AG04449 (cell line): ENCODE measurements around the gene FHIT.

ENCODE experiments used
- CTCF ChIA-PET: fragments of 350-600 bp; formaldehyde crosslinking; extraction: SDS; loops from one replicate; lab custom pipeline; 2021; ENCODE audit warnings: antibody characterized with exemption; lab: Yijun Ruan, JAX
- POLR2A ChIA-PET: fragments of 400-600, 350-600 bp; formaldehyde crosslinking; extraction: SDS; loops from one replicate; lab custom pipeline; 2020; ENCODE audit warnings: antibody characterized with exemption, inconsistent platforms; lab: Yijun Ruan, JAX
- DNase-seq: peaks from one replicate; pipeline ENCODE4 v3.0.0-alpha.2; 2010; ENCODE audit warnings: low read depth, low spot score
- H3K4me3 ChIP-seq: 2 replicates; pipeline ENCODE4 v1.5.1; 2011; ENCODE audit warnings: low read depth, mild to moderate bottlenecking, control low read depth, low read length
- TF ChIP-seq, protein P1 (sequence below): IDR thresholded peaks from one replicate; pipeline ENCODE4 v1.5.1; 2011; ENCODE audit warnings: mild to moderate bottlenecking, moderate library complexity, low read length, control low read depth, inconsistent platforms; ENCODE audit not compliant: insufficient read depth; ENCODE audit errors: missing control alignments

FHIT gene

DNA sequence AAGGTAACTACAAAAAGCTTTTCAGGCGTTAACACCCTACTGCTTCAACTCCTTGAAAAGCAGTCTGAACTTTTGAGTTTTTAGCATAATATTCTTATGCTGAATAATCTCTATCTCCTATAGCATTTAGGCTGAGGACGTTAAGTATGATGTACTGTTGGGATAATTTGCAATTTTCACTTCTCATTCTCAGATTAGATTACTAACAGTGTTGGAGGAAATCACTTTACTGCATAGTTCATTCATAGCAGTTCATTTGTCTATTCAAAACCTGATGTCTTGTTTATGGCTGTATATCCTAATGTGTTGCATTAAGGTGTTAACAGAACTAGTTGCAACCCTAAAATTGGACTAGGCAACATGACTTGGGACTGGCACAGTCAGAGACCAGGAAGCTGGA lies 983.1 kb downstream of the FHIT start:
- ChIA-PET CTCF (no interaction called here), POLR2A (no interaction called here)

DNA sequence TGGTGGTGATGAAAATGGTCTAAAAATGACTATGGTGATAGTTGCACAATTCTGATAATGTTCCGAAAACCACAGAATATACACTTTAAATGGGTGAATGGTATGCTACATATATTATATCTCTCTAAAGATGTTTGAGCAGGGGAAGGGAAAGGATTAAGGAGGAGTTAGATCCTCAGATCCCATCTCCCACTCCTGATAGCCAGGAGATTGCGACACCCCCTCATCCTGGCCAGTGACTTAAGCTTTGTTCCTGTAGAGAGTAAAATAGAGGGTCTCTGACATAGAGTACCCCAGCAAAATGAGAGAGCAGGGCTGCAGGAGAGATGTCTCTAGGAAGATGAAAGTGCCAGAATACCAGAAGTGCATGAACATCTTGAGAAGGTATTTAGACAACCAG lies 984.8 kb downstream of the FHIT start:
- POLR2A ChIA-PET: no interaction called here
- CTCF ChIA-PET: interaction anchor here (1.5 kb wide), 1 partner anchor 10 kb away, joined by 4 read pairs; no protein-coding TSS in a partner anchor

More for the DNA sequence above, 983.1 kb downstream of the FHIT start:
- no peak for DNase-seq
- no peak overlapping the region for H3K4me3 ChIP-seq
- TF ChIP-seq, protein P1, sequence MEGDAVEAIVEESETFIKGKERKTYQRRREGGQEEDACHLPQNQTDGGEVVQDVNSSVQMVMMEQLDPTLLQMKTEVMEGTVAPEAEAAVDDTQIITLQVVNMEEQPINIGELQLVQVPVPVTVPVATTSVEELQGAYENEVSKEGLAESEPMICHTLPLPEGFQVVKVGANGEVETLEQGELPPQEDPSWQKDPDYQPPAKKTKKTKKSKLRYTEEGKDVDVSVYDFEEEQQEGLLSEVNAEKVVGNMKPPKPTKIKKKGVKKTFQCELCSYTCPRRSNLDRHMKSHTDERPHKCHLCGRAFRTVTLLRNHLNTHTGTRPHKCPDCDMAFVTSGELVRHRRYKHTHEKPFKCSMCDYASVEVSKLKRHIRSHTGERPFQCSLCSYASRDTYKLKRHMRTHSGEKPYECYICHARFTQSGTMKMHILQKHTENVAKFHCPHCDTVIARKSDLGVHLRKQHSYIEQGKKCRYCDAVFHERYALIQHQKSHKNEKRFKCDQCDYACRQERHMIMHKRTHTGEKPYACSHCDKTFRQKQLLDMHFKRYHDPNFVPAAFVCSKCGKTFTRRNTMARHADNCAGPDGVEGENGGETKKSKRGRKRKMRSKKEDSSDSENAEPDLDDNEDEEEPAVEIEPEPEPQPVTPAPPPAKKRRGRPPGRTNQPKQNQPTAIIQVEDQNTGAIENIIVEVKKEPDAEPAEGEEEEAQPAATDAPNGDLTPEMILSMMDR: no peak

DNA sequence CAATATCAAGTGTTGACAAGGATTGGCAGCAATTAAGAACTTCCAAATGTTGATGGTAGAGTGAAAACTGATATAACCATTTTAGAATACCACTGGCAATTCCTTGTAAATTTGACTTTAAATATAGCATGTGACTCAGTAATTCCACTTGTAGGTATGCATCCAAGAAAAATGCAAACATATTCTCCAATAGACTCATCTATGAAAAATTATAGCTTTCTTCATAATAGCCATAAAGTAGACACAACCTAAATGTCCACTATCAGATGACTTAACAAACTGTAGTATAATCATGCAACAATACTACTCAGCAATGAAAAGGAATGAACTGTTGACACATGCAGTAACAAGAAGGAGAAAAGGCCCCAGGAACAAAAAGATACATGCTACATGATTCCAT lies 988.1 kb downstream of the FHIT start:
- H3K4me3 ChIP-seq: no peak overlapping the region
- POLR2A ChIA-PET: no interaction called here
- CTCF ChIA-PET: no interaction called here
- TF ChIP-seq, protein P1: no peak
- no peak for DNase-seq

More for the DNA sequence above, 984.8 kb downstream of the FHIT start:
- TF ChIP-seq, protein P1: no peak
- no peak for DNase-seq
- no peak overlapping the region for H3K4me3 ChIP-seq

DNA sequence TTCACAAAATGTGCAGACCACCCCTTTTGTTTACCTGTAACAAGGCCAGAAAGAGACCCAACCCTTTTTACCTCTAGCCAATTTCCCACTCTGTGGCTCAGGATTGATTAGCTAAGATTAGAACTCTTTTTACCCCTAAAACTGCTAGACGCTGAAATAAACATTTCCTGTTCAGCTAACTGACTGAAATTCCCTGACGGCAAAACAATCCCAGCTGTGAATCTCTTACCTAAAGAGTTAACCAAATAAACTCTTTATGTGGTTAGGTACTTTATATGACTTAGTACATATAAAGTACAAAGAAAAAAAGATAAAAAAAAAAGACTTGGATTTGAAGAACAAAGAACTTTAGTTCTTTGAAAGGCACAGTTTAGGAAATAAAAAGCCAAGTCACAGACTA lies 988.7 kb downstream of the FHIT start:
- DNase-seq: no peak
- ChIA-PET POLR2A (no interaction called here), CTCF (no interaction called here)
- TF ChIP-seq, protein P1: no peak
- no peak overlapping the region for H3K4me3 ChIP-seq

DNA sequence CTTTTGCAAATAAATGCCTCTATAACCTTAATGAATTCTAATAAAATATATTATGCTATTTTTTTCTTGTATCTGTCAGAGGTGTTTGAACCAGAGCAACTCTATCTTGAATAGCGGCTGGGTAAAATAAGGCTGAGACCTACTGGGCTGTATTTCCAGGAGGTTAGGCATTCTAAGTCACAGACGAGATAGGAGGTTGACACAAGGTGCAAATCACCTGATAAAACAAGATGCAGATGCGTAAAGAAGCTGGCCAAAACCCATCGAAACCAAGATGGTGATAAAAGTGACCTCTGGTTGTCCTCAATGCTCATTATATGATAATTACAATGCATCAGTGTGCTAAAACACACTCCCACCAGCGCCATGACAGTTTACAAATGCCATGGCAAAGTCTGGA lies 990.7 kb downstream of the FHIT start:
- no peak for DNase-seq
- ChIA-PET POLR2A (no interaction called here), CTCF (no interaction called here)
- TF ChIP-seq, protein P1: no peak
- H3K4me3 ChIP-seq: no peak overlapping the region

DNA sequence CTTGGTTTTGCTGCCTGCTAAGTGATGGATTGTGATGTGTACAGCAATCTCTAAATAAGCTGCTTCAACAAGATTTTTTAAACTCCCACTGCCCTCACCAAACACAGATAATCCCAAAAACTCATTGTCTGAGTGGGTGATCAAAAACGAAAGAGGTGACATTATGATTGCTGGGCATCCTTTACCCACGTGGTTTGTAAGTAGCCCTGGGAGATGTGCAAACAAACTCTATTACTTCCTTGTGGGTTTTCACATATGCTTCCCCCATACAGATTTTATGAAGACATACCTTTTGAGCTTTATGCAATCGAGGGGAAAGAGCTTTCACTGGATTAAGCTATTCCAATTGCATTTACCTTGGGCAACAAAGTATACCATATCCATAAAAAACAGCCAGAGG lies 1000.4 kb downstream of the FHIT start:
- POLR2A ChIA-PET: no interaction called here
- CTCF ChIA-PET: no interaction called here
- DNase-seq: no peak
- TF ChIP-seq, protein P1: no peak
- H3K4me3 ChIP-seq: no peak overlapping the region

DNA sequence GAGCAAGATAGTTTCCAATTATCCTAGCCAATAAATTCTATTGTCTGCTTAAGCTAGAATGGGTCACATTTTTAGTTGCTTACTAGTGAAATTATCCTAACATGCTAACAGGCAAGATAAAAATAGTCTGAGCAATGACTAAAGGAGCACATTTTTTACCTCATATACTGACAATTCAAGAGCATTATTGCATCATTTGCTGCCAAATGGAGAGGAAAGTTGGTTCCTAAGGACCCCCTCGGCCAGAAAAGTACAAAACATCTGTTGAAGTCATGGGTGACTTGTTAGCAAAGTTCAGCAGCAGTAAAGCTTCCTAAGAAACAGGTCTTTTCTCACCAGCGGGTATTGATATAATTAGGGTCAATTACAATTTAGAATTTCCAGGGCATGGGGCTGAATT lies 1001.0 kb downstream of the FHIT start:
- TF ChIP-seq, protein P1: no peak
- no peak overlapping the region for H3K4me3 ChIP-seq
- DNase-seq: no peak
- CTCF ChIA-PET: no interaction called here
- POLR2A ChIA-PET: no interaction called here
